ENCODE measurements around the gene KREMEN2.

KREMEN2 gene

GRCh38 chr16:3004319-3004718 is 40.2 kb downstream of the KREMEN2 start:
- Histone ChIP-seq H3K9me2 (replicated peaks; ENCODE audit: insufficient read depth, low read length) (no peaks in the 10 kb centered on the region), H3K79me2 (ENCODE audit: insufficient read depth, low read length) (no peaks in the 10 kb centered on the region), H4K20me1 (ENCODE audit: low read depth, low read length) (no peaks in the 10 kb centered on the region), H3K9ac (ENCODE audit: low read length) (no peak overlapping the region), H3K27me3 (ENCODE audit: low read length) (no peaks in the 10 kb centered on the region), H3K27ac (ENCODE audit: low read depth, low read length) (no peak overlapping the region), H3K4me3 (ENCODE audit: insufficient read depth, low read length, poor library complexity, severe bottlenecking) (peak overlapping the region; percentile 29), H3K4me2 (ENCODE audit: low read depth, low read length, poor library complexity, severe bottlenecking) (no peak overlapping the region), H3F3A (ENCODE audit: insufficient read depth) (no peaks in the 10 kb centered on the region), H3K36me3 (ENCODE audit: low read length) (no peaks in the 10 kb centered on the region), H3K9me3 (ENCODE audit: insufficient read depth, low read length) (no peaks in the 10 kb centered on the region), H2AFZ (ENCODE audit: low read depth, low read length, severe bottlenecking) (no peak overlapping the region)
- TF ChIP-seq EZH2phosphoT487 (conservative IDR thresholded peaks at IDR 0.05; ENCODE audit: low read length) = no peak
- no peak for TF ChIP-seq CTCF (IDR thresholded peaks at IDR 0.05; ENCODE audit: insufficient read depth, low read length, poor library complexity, severe bottlenecking)

GRCh38 chr16:3004781-3005284 is 40.8 kb downstream of the KREMEN2 start:
- no peaks in the 10 kb centered on the region for H3K9me3 ChIP-seq (ENCODE audit: insufficient read depth, low read length)
- H3K9ac ChIP-seq (ENCODE audit: low read length) = peak overlapping the region; percentile 26; the same call in 1 of the 2 replicates
- no peaks in the 10 kb centered on the region for H3K79me2 ChIP-seq (ENCODE audit: insufficient read depth, low read length)
- TF ChIP-seq CTCF (IDR thresholded peaks at IDR 0.05; ENCODE audit: insufficient read depth, low read length, poor library complexity, severe bottlenecking) = no peak
- TF ChIP-seq EZH2phosphoT487 (conservative IDR thresholded peaks at IDR 0.05; ENCODE audit: low read length) = no peak
- peak overlapping the region; percentile 52 for H3K4me2 ChIP-seq (ENCODE audit: low read depth, low read length, poor library complexity, severe bottlenecking)
- no peak overlapping the region for H2AFZ ChIP-seq (ENCODE audit: low read depth, low read length, severe bottlenecking)
- H3K4me3 ChIP-seq (ENCODE audit: insufficient read depth, low read length, poor library complexity, severe bottlenecking) = peak overlapping the region; percentile 46
- no peaks in the 10 kb centered on the region for H3F3A ChIP-seq (ENCODE audit: insufficient read depth)
- no peaks in the 10 kb centered on the region for H4K20me1 ChIP-seq (ENCODE audit: low read depth, low read length)
- no peaks in the 10 kb centered on the region for H3K36me3 ChIP-seq (ENCODE audit: low read length)
- no peaks in the 10 kb centered on the region for H3K27me3 ChIP-seq (ENCODE audit: low read length)
- H3K9me2 ChIP-seq (replicated peaks; ENCODE audit: insufficient read depth, low read length) = no peaks in the 10 kb centered on the region
- no peak overlapping the region for H3K27ac ChIP-seq (ENCODE audit: low read depth, low read length)

- Histone ChIP-seq H3F3A (ENCODE audit: insufficient read depth) (no peaks in the 10 kb centered on the region), H3K27ac (ENCODE audit: low read depth, low read length) (no peak overlapping the region), H3K27me3 (ENCODE audit: low read length) (no peaks in the 10 kb centered on the region), H4K20me1 (ENCODE audit: low read depth, low read length) (no peaks in the 10 kb centered on the region), H3K9ac (ENCODE audit: low read length) (no peak overlapping the region), H3K9me3 (ENCODE audit: insufficient read depth, low read length) (no peaks in the 10 kb centered on the region), H3K4me3 (ENCODE audit: insufficient read depth, low read length, poor library complexity, severe bottlenecking) (no peak overlapping the region), H3K79me2 (ENCODE audit: insufficient read depth, low read length) (no peaks in the 10 kb centered on the region), H2AFZ (ENCODE audit: low read depth, low read length, severe bottlenecking) (no peak overlapping the region), H3K36me3 (ENCODE audit: low read length) (no peaks in the 10 kb centered on the region), H3K9me2 (replicated peaks; ENCODE audit: insufficient read depth, low read length) (no peaks in the 10 kb centered on the region), H3K4me2 (ENCODE audit: low read depth, low read length, poor library complexity, severe bottlenecking) (no peak overlapping the region)
- TF ChIP-seq CTCF (IDR thresholded peaks at IDR 0.05; ENCODE audit: insufficient read depth, low read length, poor library complexity, severe bottlenecking) (no peak), EZH2phosphoT487 (conservative IDR thresholded peaks at IDR 0.05; ENCODE audit: low read length) (no peak)
Measured at GRCh38 chr16:3007059-3007956, 43.2 kb downstream of the KREMEN2 start.
